Lower leg skin (tissue), 4 donors: Measurements from ENCODE around the gene PYGB. TPM values are rescaled to one million over a fixed set of nuclear protein-coding genes. Genes with fewer than 3 reads are reported as not detected.

Experiments
- DNase-seq, 2 donors: peaks; one replicate each; pipeline ENCODE4 v3.0.0-alpha.2; 2019; ENCODE audit warnings: low spot score in 2 of 2
- H3K4me3 ChIP-seq: fragments of 200-600 bp; sonication (generic); 2 replicates; pipeline ENCODE4 v1.5.1; 2017; ENCODE audit warnings: mild to moderate bottlenecking, low read depth; ENCODE audit not compliant: poor library complexity, severe bottlenecking
- CTCF ChIP-seq, 3 donors: fragments of 450-650 bp; IDR thresholded peaks; one replicate each; pipeline ENCODE4 v1.5.1; 2016; ENCODE audit warnings: antibody characterized with exemption in 3 of 3, mild to moderate bottlenecking in 3 of 3, moderate library complexity in 2 of 3
- POLR2A ChIP-seq, 2 donors: fragments of 450-650 bp; IDR thresholded peaks; one replicate each; pipeline ENCODE4 v1.6.1; 2016 to 2017; ENCODE audit warnings: antibody characterized with exemption in 2 of 2, mild to moderate bottlenecking in 1 of 2, moderate library complexity in 1 of 2
- WGBS, 2 donors: methylation state at CpG; one replicate each; pipeline ENCODE4 v1.1.5; 2018; 5-methylcytosine and 5-hydroxymethylcytosine counted together
- intact Hi-C: fragments of 100-400 bp; cut with DNase I; formaldehyde crosslinking; loops from one replicate; pipeline ENCODE4 v1.15.0; 2023; ENCODE audit warnings: low total_unique reads
- total RNA-seq, 4 donors: library from RNA; depleted of rRNA; stranded (reverse); fragments of >200 nt; gene quantifications; one replicate each; pipeline ENCODE4 v1.1.0, GENCODE V29; 2016

Gene PYGB
- total RNA-seq, 4 donors from 2014 or later, result 99.0 to 308 (median 194) TPM

GRCh38 chr20:25204550-25205276 is 43.2 kb upstream of the PYGB start:
- intact Hi-C loops, result no loop called here

GRCh38 chr20:25205277-25206062 is 42.4 kb upstream of the PYGB start:
- TF ChIP-seq POLR2A (IDR thresholded peaks at IDR 0.05) (no peak), CTCF (IDR thresholded peaks at IDR 0.05) (no peak)
- intact Hi-C loops, result no loop called here
- H3K4me3 ChIP-seq, result no peak overlapping the region
- DNase-seq, result peak in 1 of 2 donors; percentile 80
- 56 to 66% methylated on average over 14 to 17 of the region's 21 CpGs for WGBS, 2 donors

More at GRCh38 chr20:25204550-25205276, 43.2 kb upstream of the PYGB start:
- peak in 1 of 2 donors; percentile 75 for DNase-seq
- TF ChIP-seq CTCF (IDR thresholded peaks at IDR 0.05), result no peak
- no peak for TF ChIP-seq POLR2A (IDR thresholded peaks at IDR 0.05)
- WGBS, 2 donors, result 76 to 91% methylated on average over 9 of the region's 9 CpGs
- H3K4me3 ChIP-seq, result no peak overlapping the region

GRCh38 chr20:25206063-25206403 is 41.9 kb upstream of the PYGB start:
- peak in 1 of 2 donors; percentile 67 for DNase-seq
- H3K4me3 ChIP-seq, result no peak overlapping the region
- intact Hi-C loops, result no loop called here
- WGBS, 2 donors, result 83 to 86% methylated on average over 9 of the region's 9 CpGs
- TF ChIP-seq CTCF (IDR thresholded peaks at IDR 0.05), result no peak
- TF ChIP-seq POLR2A (IDR thresholded peaks at IDR 0.05), result no peak

GRCh38 chr20:25206548-25206947 is 41.3 kb upstream of the PYGB start:
- DNase-seq, result no peak
- WGBS, 2 donors, result 89 to 91% methylated on average over 8 of the region's 8 CpGs

More at GRCh38 chr20:25206548-25206947, 41.3 kb upstream of the PYGB start:
- TF ChIP-seq POLR2A (IDR thresholded peaks at IDR 0.05), result no peak
- no peak for TF ChIP-seq CTCF (IDR thresholded peaks at IDR 0.05)
- H3K4me3 ChIP-seq, result no peak overlapping the region
- intact Hi-C loops, result no loop called here
